ENCODE measurements around the gene SLC26A8.

Gene SLC26A8

GRCh38 chr6:36064770-36065396 is 40.4 kb upstream of the SLC26A8 start:
- no peak overlapping the region for H3K4me3 ChIP-seq (ENCODE audit: control insufficient read depth, low read depth, low read length)
- DNase-seq (ENCODE audit: low read depth): no peak
- no peak for TF ChIP-seq CTCF (IDR thresholded peaks at IDR 0.05; ENCODE audit: control insufficient read depth, insufficient read depth, low read depth, low read length, missing control alignments)

DNA sequence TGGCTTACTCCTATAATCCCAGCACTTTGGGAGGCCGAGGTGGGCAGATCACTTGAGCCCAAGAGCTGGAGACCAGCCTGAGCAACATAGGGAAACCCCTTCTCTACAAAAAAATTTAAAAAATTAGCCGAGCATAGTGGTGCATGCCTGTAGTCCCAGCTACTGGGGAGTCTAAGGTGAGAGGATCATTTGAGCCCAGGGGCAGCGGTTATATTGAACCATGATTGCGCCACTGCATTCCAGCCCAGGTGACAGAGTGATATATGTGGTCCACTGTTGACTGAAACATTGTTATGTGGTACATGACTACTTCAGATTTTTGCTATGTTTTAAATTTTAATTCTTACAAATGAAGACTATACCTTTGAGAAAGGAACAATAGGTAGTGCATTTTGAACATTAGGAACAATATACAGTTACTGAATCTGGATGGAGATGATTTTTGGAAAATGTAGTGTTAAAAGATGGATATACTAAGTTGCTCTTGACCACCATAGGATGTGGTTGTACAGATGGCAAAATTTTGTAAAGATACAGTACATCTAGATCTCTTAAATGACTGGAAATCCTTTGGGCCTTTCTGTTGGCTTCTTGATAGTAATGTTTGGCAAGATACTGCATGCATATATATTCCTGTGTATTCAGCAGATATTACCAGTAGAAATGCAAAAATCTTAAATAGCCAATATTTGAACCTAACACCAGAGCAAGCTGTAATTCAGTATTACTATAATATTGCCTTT is 39.0 kb upstream of the SLC26A8 start:
- no peak for TF ChIP-seq CTCF (IDR thresholded peaks at IDR 0.05; ENCODE audit: control insufficient read depth, insufficient read depth, low read depth, low read length, missing control alignments)
- no peak for DNase-seq (ENCODE audit: low read depth)
- no peak overlapping the region for H3K4me3 ChIP-seq (ENCODE audit: control insufficient read depth, low read depth, low read length)

DNA sequence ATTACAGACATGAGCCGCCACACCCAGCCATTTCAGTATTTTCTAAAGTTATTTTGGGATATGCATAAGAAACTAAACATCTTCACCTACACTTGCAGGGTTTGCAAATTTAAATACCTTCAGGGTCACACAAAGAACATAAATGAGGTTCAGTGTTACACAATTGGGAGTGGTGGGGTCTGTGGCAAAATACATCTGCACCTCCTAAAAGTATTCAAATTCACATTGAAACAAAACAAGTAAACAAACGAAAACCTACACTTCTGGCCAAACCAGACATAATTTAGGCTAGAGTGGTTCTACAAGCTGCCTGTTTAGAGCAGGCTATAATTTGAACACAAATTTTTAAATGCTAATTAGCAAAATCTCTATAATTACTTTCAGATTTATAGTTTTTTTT is 37.8 kb upstream of the SLC26A8 start:
- H3K4me3 ChIP-seq (ENCODE audit: control insufficient read depth, low read depth, low read length): no peak overlapping the region
- DNase-seq (ENCODE audit: low read depth): no peak
- no peak for TF ChIP-seq CTCF (IDR thresholded peaks at IDR 0.05; ENCODE audit: control insufficient read depth, insufficient read depth, low read depth, low read length, missing control alignments)

- TF ChIP-seq CTCF (IDR thresholded peaks at IDR 0.05; ENCODE audit: control insufficient read depth, insufficient read depth, low read depth, low read length, missing control alignments): no peak
- no peak overlapping the region for H3K4me3 ChIP-seq (ENCODE audit: control insufficient read depth, low read depth, low read length)
- no peak for DNase-seq (ENCODE audit: low read depth)
Measured at GRCh38 chr6:36061236-36061635, 36.8 kb upstream of the SLC26A8 start.

DNA sequence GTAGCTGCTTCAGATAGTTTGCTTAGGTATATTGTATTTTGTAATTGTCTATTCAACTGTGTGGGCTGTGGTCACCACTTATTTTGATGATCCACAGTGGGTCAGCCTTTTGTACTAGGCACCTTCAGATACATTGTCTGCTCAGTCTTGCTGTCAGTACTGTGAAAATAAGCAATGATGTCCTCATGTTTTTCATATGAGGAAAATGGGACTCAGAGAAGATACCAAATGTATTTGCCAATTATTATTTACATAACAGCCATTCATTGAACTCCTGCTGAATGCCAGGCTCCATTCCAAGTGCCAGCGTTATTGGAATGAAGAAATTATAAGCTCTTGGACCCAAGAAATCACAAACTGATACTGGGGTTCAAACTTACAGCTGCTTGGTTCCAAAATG is 31.7 kb upstream of the SLC26A8 start:
- no peak for DNase-seq (ENCODE audit: low read depth)
- no peak overlapping the region for H3K4me3 ChIP-seq (ENCODE audit: control insufficient read depth, low read depth, low read length)
- TF ChIP-seq CTCF (IDR thresholded peaks at IDR 0.05; ENCODE audit: control insufficient read depth, insufficient read depth, low read depth, low read length, missing control alignments): no peak

- TF ChIP-seq CTCF (IDR thresholded peaks at IDR 0.05; ENCODE audit: control insufficient read depth, insufficient read depth, low read depth, low read length, missing control alignments): no peak
- H3K4me3 ChIP-seq (ENCODE audit: control insufficient read depth, low read depth, low read length): no peak overlapping the region
- no peak for DNase-seq (ENCODE audit: low read depth)
Measured at GRCh38 chr6:36054956-36055355, 30.5 kb upstream of the SLC26A8 start.

Measured in AG09309 (cell line).